Upper lobe of left lung (tissue), 6 donors: ENCODE data around the gene HMGN1. TPM values are rescaled to one million over a fixed set of nuclear protein-coding genes. Genes with fewer than 3 reads are reported as not detected.

Experiments
- ATAC-seq, 2 donors: fragments of 200-7000 bp; cut with Tn5 transposase; one replicate each; pipeline ENCODE4 v1.9.1; 2022; ENCODE audit warnings: mild to moderate bottlenecking in 2 of 2, moderate library complexity in 2 of 2; ENCODE audit not compliant: low FRiP score in 2 of 2
- DNase-seq, 2 donors: peaks; one replicate each; pipeline ENCODE4 v3.0.0-alpha.2; 2019 to 2020
- H3K27ac ChIP-seq, 4 donors: fragments of 200-600 bp; sonication (generic); one replicate each; pipeline ENCODE4 v1.5.1; 2016 to 2019
- H3K27me3 ChIP-seq, 4 donors: fragments of 200-600 bp; sonication (generic); one replicate each; pipeline ENCODE4 v1.5.1; 2017 to 2019
- H3K36me3 ChIP-seq, 4 donors: fragments of 200-600 bp; sonication (generic); one replicate each; pipeline ENCODE4 v1.5.1; 2016 to 2019
- H3K4me1 ChIP-seq, 4 donors: fragments of 200-600 bp; sonication (generic); one replicate each; pipeline ENCODE4 v1.5.1; 2018 to 2019
- H3K4me3 ChIP-seq, 4 donors: fragments of 200-600 bp; sonication (generic); one replicate each; pipeline ENCODE4 v1.5.1; 2017 to 2019; ENCODE audit warnings: mild to moderate bottlenecking in 2 of 4, moderate library complexity in 1 of 4
- H3K9me3 ChIP-seq, 4 donors: fragments of 200-600 bp; sonication (generic); one replicate each; pipeline ENCODE4 v1.5.1; 2018 to 2019
- EP300 ChIP-seq, 4 donors: sonication (generic); formaldehyde crosslinking; IDR thresholded peaks; one replicate each; pipeline ENCODE4 v1.5.1; 2017; ENCODE audit warnings: antibody characterized with exemption in 4 of 4, control low read depth in 2 of 4
- POLR2A ChIP-seq, 4 donors: fragments of 450-650 bp; IDR thresholded peaks; one replicate each; pipeline ENCODE4 v1.5.1; 2016 to 2017; ENCODE audit warnings: antibody characterized with exemption in 4 of 4, mild to moderate bottlenecking in 2 of 4
- POLR2AphosphoS5 ChIP-seq, 2 donors: sonication (generic); formaldehyde crosslinking; IDR thresholded peaks; one replicate each; pipeline ENCODE4 v1.5.1; 2017; ENCODE audit warnings: antibody characterized with exemption in 2 of 2
- WGBS, 2 donors: methylation state at CpG; one replicate each; pipeline ENCODE4 v1.1.5; 2017 to 2018; 5-methylcytosine and 5-hydroxymethylcytosine counted together
- total RNA-seq, 6 donors: library from RNA; depleted of rRNA in 4 of 6; stranded (reverse); fragments of >200 nt in 4 of 6; gene quantifications; one replicate each; pipeline versions ENCODE4 v1.1.0 to v1.2.1, GENCODE V29; 2016 to 2021
- TF ChIP-seq, protein P1 (sequence below), 6 experiments: fragments of 450-650 bp in 4 of 6; fragments of 200-600 bp in 2 of 6; sonication (generic) in 2 of 6; IDR thresholded peaks; one replicate each; pipeline ENCODE4 v1.5.1; 2016 to 2019; ENCODE audit warnings: antibody characterized with exemption in 6 of 6
- donor health status: DM: no; HTN: no; CAD: no; lungs with moderate emphysema.
- donor health status: DM: no; HTN: yes; CAD: no; lungs with severe emphysema.

Gene HMGN1
- total RNA-seq, 6 donors from 2014 or later = 80.7 to 164 (median 115) TPM

GRCh38 chr21:39346206-39346605 lies 2.7 kb downstream of the HMGN1 start:
- Histone ChIP-seq H3K4me1 (peaks cover 18 to 30% (median 26%) of the 10 kb centered on the region in 4 donors), H3K27me3 (no peaks in the 10 kb centered on the region), H3K27ac (no peak overlapping the region), H3K9me3 (no peaks in the 10 kb centered on the region), H3K4me3 (no peak overlapping the region), H3K36me3 (peaks cover 6 to 39% (median 16%) of the 10 kb centered on the region in 4 donors)
- 44 to 47% methylated on average over 3 of the region's 3 CpGs for WGBS, 2 donors
- TF ChIP-seq EP300 (IDR thresholded peaks at IDR 0.05) (no peak), POLR2AphosphoS5 (IDR thresholded peaks at IDR 0.05) (no peak), POLR2A (IDR thresholded peaks at IDR 0.05) (no peak)
- TF ChIP-seq, protein P1, sequence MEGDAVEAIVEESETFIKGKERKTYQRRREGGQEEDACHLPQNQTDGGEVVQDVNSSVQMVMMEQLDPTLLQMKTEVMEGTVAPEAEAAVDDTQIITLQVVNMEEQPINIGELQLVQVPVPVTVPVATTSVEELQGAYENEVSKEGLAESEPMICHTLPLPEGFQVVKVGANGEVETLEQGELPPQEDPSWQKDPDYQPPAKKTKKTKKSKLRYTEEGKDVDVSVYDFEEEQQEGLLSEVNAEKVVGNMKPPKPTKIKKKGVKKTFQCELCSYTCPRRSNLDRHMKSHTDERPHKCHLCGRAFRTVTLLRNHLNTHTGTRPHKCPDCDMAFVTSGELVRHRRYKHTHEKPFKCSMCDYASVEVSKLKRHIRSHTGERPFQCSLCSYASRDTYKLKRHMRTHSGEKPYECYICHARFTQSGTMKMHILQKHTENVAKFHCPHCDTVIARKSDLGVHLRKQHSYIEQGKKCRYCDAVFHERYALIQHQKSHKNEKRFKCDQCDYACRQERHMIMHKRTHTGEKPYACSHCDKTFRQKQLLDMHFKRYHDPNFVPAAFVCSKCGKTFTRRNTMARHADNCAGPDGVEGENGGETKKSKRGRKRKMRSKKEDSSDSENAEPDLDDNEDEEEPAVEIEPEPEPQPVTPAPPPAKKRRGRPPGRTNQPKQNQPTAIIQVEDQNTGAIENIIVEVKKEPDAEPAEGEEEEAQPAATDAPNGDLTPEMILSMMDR (IDR thresholded peaks at IDR 0.05) = no peak
- ATAC-seq = no peak
- no peak for DNase-seq

- no peak overlapping the region for H3K4me3 ChIP-seq
- 80 to 87% methylated on average over 6 of the region's 6 CpGs for WGBS, 2 donors
- TF ChIP-seq, protein P1 (IDR thresholded peaks at IDR 0.05) = no peak
- TF ChIP-seq POLR2A (IDR thresholded peaks at IDR 0.05) = no peak
- no peak for TF ChIP-seq EP300 (IDR thresholded peaks at IDR 0.05)
- TF ChIP-seq POLR2AphosphoS5 (IDR thresholded peaks at IDR 0.05) = no peak
- no peaks in the 10 kb centered on the region for H3K27me3 ChIP-seq
- no peaks in the 10 kb centered on the region for H3K9me3 ChIP-seq
- H3K27ac ChIP-seq = no peak overlapping the region
- ATAC-seq (no peak), DNase-seq (no peak)
- peaks cover 6 to 47% (median 17%) of the 10 kb centered on the region in 4 donors for H3K36me3 ChIP-seq
- H3K4me1 ChIP-seq = peaks cover 18 to 29% (median 26%) of the 10 kb centered on the region in 4 donors
These were observed 3.4 kb downstream of the HMGN1 start for GRCh38 chr21:39345440-39345839.

DNA sequence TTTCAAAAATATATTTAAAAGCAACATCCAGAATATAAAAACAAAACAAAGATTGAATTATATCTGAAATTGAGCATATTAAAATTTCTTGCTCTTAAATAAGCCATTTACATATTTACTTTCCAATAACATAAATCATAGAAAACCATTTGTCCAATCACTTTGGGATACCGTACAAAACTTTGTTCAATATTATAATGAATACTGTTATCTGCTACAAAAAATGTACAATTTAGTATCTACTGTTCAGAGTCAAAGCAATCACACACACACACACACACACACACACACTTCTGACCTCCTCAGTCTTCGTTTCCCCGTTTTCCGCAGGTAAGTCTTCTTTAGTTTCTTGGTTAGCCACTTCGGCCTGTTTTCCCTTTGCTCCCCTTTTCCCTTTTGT lies 4.0 kb downstream of the HMGN1 start:
- Histone ChIP-seq H3K4me1 (peaks cover 18 to 26% (median 21%) of the 10 kb centered on the region in 4 donors), H3K4me3 (no peak overlapping the region), H3K9me3 (no peaks in the 10 kb centered on the region), H3K27me3 (no peaks in the 10 kb centered on the region), H3K27ac (no peak overlapping the region), H3K36me3 (peaks cover 6 to 47% (median 17%) of the 10 kb centered on the region in 4 donors)
- no peak for DNase-seq
- no peak for ATAC-seq
- 86 to 89% methylated on average over 5 of the region's 5 CpGs for WGBS, 2 donors
- TF ChIP-seq POLR2AphosphoS5 (IDR thresholded peaks at IDR 0.05) (no peak), EP300 (IDR thresholded peaks at IDR 0.05) (no peak), POLR2A (IDR thresholded peaks at IDR 0.05) (no peak)
- TF ChIP-seq, protein P1 (IDR thresholded peaks at IDR 0.05) = no peak

DNA sequence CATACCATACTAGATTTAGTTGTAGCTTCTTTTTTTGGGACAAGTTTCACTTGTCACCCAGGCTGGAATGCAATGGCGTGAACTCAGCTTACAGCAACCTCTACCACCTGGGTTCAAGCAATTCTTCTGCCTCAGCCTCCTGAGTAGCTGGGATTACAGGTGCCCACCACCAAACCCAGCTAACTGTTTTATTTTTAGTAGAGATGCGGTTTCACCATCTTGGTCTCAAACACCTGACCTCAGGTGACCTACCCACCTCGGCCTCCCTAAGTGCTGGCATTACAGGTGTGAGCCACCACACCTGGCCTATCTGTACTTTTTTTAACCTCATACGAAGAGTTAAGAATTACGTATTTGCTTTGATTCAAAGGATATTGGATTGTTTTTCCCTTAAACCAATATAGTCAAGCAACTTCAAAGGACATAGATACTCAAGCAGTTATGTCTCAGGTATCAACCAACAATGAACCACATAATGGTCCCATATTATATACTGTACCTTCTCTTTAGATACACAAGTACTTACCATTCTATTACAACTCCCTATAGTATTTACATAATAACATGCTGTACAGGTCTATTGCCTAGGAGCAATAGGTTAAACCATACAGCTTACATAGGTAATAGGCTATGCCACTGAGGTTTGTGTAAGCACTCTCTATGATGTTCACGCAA lies 7.5 kb downstream of the HMGN1 start:
- Histone ChIP-seq H3K4me1 (peaks cover 3 to 11% (median 6%) of the 10 kb centered on the region in 4 donors), H3K4me3 (no peak overlapping the region), H3K27me3 (no peaks in the 10 kb centered on the region), H3K9me3 (no peaks in the 10 kb centered on the region), H3K27ac (no peak overlapping the region), H3K36me3 (peaks cover 6 to 47% (median 17%) of the 10 kb centered on the region in 4 donors)
- WGBS, 2 donors = 97 to 98% methylated on average over 6 of the region's 6 CpGs
- TF ChIP-seq EP300 (IDR thresholded peaks at IDR 0.05) (no peak), POLR2AphosphoS5 (IDR thresholded peaks at IDR 0.05) (no peak), POLR2A (IDR thresholded peaks at IDR 0.05) (no peak)
- TF ChIP-seq, protein P1 (IDR thresholded peaks at IDR 0.05) = no peak
- DNase-seq (no peak), ATAC-seq (no peak)

- ATAC-seq = no peak
- Histone ChIP-seq H3K9me3 (no peaks in the 10 kb centered on the region), H3K4me3 (no peak overlapping the region), H3K27me3 (no peaks in the 10 kb centered on the region), H3K27ac (no peak overlapping the region), H3K36me3 (peaks cover 6 to 47% (median 17%) of the 10 kb centered on the region in 4 donors), H3K4me1 (peaks cover 0 to 4% (median under 1%) of the 10 kb centered on the region in 4 donors)
- WGBS, 2 donors = 90% methylated on average over 6 of the region's 6 CpGs
- no peak for DNase-seq
- no peak for TF ChIP-seq EP300 (IDR thresholded peaks at IDR 0.05)
- no peak for TF ChIP-seq POLR2A (IDR thresholded peaks at IDR 0.05)
- TF ChIP-seq, protein P1 (IDR thresholded peaks at IDR 0.05) = no peak
- no peak for TF ChIP-seq POLR2AphosphoS5 (IDR thresholded peaks at IDR 0.05)
These were observed 8.2 kb downstream of the HMGN1 start for GRCh38 chr21:39340687-39341086.
